Central memory CD8-positive, alpha-beta T cell (primary cell): ENCODE measurements around the gene WDR5.

Experiments
- ATAC-seq: fragments of 150-1000 bp; cut with Tn5 transposase; replicated peaks from 2 replicates; pipeline ENCODE4 v1.10.0; 2022; ENCODE audit warnings: mild to moderate bottlenecking, moderate FRiP score, moderate number of reproducible peaks; ENCODE audit not compliant: poor library complexity, severe bottlenecking; ENCODE audit errors: extremely low read depth
- DNase-seq, 2 donors: peaks; one replicate each; pipeline ENCODE4 v3.0.0; 2021; ENCODE audit warnings: low spot score in 2 of 2
- H3K27ac Mint-ChIP-seq: one replicate; pipeline ENCODE4 v1.8.0; 2022; ENCODE audit warnings: low read depth, mild to moderate bottlenecking, moderate library complexity, mixed read lengths
- H3K27me3 Mint-ChIP-seq: one replicate; pipeline ENCODE4 v1.8.0; 2022; ENCODE audit warnings: mixed read lengths
- H3K36me3 Mint-ChIP-seq: one replicate; pipeline ENCODE4 v1.8.0; 2022; ENCODE audit warnings: mild to moderate bottlenecking, moderate library complexity, mixed read lengths; ENCODE audit not compliant: insufficient read depth
- H3K4me1 Mint-ChIP-seq: one replicate; pipeline ENCODE4 v1.8.0; 2022; ENCODE audit warnings: mixed read lengths
- H3K4me3 Mint-ChIP-seq: one replicate; pipeline ENCODE4 v1.8.0; 2022; ENCODE audit warnings: mild to moderate bottlenecking, moderate library complexity, mixed read lengths
- H3K9me3 Mint-ChIP-seq: one replicate; pipeline ENCODE4 v1.8.0; 2022; ENCODE audit warnings: mixed read lengths

WDR5 gene

DNA sequence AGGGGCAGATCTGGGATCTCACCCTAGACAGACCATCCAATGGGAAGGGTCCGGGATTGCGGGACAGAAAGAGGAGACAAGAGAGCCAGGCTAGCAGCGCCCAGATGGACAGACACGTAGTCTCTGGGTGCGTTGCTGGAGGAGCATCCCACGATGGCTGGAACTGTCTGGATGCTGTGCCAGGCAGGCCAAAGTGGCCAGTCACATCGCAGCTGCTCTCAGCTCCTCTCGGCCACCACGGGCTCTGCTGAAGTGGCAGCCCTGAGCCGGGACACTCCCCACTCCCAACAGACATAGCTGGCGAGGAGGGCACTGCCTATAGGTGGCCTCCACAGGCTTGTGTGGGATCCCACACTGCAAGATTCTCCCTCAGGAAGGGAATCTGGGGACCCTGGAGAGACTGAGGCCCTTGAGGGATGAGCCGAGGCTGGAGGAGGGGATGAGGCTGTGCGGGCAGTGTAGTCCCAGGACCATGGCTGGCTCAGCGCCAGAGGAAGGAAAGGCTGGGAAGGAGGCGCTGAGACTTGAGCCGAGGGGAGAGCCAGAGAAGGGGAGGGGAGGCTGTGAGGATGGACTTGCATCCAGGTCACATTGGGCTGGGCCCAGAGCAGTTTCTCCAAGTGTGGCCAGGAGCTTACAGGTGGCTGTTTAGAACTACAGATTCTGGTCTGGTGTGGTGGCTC lies 10.3 kb upstream of the WDR5 start:
- H3K9me3 Mint-ChIP-seq = no peaks in the 10 kb centered on the region
- no peak overlapping the region for H3K4me3 Mint-ChIP-seq
- H3K36me3 Mint-ChIP-seq = no peaks in the 10 kb centered on the region
- ATAC-seq = no peak
- no peak overlapping the region for H3K27ac Mint-ChIP-seq
- H3K4me1 Mint-ChIP-seq = peaks cover 5% of the 10 kb centered on the region
- DNase-seq = no peak
- peaks cover 15% of the 10 kb centered on the region for H3K27me3 Mint-ChIP-seq

DNA sequence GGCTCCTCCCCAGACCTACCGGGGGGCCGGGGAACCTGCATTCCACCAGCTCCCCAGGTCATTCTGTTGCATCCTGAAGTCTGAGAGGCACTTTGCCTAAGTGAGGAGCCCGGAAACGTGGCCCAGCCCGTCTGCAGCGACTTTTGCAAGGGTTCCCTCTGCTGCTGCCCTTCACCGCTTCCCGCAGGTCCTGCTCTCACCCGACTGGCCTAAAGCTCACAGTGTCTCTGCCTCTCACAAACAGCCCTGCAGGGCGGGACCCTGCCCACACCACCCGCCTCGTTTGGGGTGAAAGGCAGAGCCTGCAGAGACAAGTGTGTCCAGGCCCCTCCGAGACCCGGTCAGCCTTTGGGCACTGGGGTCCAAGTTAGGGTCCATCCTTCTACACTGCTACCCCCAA lies 9.5 kb upstream of the WDR5 start:
- H3K4me3 Mint-ChIP-seq = no peak overlapping the region
- no peak for ATAC-seq
- no peaks in the 10 kb centered on the region for H3K36me3 Mint-ChIP-seq
- DNase-seq = no peak
- H3K27me3 Mint-ChIP-seq = peaks cover 15% of the 10 kb centered on the region
- peaks cover 5% of the 10 kb centered on the region for H3K4me1 Mint-ChIP-seq
- H3K9me3 Mint-ChIP-seq = no peaks in the 10 kb centered on the region
- H3K27ac Mint-ChIP-seq = no peak overlapping the region

DNA sequence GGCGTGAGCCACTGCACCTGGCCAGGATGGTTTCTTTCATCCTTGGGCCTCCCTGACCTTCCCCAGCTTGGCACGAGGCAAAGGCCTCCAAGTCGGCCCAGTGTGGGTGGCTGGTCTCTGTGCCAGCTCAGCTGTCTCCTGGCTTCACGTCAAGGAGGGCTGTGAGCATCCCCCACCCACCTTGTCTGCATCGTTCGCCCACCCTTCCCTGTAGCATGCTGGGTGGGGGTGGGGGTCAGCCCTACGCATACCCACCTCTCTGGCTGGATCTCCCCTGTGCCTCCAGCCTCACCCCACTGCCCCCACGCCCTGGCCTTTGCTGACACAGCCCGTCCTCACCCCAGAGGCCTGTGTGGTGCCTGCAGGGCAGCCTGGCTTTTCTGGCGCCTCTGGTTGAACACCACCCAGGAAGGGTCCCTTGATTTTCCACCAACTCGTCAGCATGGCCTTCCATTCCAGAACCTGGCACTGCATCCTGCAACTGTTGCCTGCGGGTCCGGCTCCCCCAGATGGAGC lies 8.8 kb upstream of the WDR5 start:
- no peak overlapping the region for H3K27ac Mint-ChIP-seq
- no peak overlapping the region for H3K4me3 Mint-ChIP-seq
- peaks cover 15% of the 10 kb centered on the region for H3K27me3 Mint-ChIP-seq
- DNase-seq (no peak), ATAC-seq (no peak)
- H3K4me1 Mint-ChIP-seq = peaks cover 5% of the 10 kb centered on the region
- peaks cover 2% of the 10 kb centered on the region for H3K36me3 Mint-ChIP-seq
- no peaks in the 10 kb centered on the region for H3K9me3 Mint-ChIP-seq

DNA sequence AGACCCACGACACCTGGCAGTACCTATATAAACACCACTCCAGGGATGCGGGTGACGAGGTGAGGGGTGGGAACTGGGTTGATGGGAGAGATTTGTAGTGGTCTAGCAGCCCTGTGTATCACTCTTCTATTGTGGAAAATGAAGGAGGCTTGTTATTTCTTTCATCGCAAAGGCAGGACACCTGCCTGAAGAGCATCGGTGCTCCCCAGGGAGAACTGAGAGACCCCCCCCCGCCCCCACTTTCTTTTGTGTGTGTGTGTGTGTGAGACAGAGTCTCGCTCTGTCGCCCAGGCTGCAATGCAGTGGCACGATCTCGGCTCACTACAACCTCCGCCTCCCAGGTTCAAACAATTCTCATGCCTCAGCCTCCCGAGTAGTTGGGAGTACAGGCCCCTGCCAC lies 8.3 kb upstream of the WDR5 start:
- DNase-seq = no peak
- peaks cover 6% of the 10 kb centered on the region for H3K4me1 Mint-ChIP-seq
- no peak for ATAC-seq
- H3K4me3 Mint-ChIP-seq = no peak overlapping the region
- peaks cover 2% of the 10 kb centered on the region for H3K36me3 Mint-ChIP-seq
- H3K27me3 Mint-ChIP-seq = peaks cover 15% of the 10 kb centered on the region
- no peaks in the 10 kb centered on the region for H3K9me3 Mint-ChIP-seq
- no peak overlapping the region for H3K27ac Mint-ChIP-seq

DNA sequence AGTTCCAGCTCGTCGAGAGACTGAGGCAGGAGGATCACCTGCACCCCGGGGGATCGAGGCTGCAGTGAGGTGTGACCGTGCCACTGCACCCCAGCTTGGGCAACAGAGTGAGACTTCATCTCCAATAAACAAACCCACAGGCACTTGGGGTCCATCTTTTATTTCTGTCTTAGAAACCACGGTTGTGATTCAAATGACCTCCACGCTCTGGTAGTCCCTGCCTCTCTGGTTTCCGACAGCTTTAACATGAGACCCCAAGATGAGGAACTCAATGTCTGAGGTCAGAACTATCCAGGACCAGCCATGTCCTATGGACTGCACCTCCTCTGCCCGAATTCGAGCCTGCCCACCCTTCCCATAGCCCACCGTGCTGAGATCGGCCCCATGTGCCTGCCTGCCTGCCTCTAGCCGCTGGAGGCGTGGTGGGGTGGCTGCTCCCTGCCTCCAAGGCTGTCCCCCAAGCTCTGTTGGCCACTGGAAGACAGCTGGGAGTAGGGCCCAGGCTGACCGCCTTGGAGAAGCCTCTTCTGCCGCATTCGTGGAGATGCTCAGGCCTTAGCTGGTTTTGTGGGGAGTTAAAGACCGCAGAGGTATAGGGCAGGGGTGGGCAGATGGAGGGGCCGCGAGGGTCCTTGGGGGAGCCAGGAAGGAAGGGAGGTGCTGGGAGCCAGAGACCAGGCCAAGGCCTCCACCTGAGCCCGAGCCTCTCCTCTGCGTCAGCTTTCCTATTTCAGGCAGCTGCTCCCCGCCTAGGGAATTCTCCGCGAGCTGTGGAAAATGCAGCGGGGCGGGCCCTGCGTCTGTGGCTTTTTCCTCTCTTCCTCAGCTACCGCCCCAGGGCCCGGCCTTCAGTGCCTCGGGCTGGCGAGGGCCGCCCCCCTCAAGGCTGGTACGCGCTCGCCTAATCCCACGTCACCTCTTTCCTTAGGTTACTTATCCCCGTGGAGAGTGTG lies 6.9 kb upstream of the WDR5 start:
- no peak overlapping the region for H3K4me3 Mint-ChIP-seq
- peaks cover 15% of the 10 kb centered on the region for H3K27me3 Mint-ChIP-seq
- H3K27ac Mint-ChIP-seq = no peak overlapping the region
- DNase-seq = no peak
- H3K36me3 Mint-ChIP-seq = peaks cover 2% of the 10 kb centered on the region
- H3K9me3 Mint-ChIP-seq = no peaks in the 10 kb centered on the region
- ATAC-seq = no peak
- H3K4me1 Mint-ChIP-seq = peaks cover 10% of the 10 kb centered on the region

DNA sequence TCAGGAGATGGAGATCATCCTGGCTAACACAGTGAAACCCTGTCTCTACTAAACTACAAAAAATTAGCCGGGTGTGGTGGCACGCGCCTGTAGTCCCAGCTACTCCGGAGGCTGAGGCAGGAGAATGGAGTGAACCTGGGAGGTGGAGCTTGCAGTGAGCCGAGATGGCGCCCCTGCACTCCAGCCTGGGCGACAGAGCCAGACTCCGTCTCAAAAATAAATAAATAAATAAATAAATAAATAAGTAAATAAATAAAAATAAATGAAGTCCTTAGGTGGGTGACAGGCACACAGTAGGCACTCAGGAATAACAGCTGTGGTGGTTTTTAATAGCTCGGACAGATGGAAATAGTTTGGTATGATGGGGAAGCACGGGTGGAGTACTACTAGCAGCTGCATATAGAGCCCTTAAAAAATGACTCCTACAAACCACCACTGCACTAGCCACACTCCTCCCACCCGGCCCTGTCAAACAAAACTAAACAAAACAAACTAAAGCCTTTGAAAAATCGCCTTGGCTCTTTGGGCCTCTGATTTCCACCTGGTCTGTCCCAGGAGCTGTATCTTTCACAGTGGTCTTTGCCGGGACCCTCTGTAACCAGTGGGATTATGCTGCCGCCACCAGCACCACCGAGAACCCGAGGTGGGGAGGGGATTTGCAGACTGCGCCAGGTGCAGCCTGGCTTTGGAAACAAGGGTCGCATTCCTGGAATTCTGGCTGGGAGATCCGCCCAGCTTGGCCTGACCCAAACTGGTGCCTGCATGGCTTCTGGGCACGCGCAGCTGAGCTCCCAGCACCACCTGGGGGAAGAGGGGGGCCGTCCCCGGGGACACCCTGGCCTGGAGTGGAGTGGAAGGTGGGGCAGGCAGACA lies 5.1 kb upstream of the WDR5 start:
- H3K9me3 Mint-ChIP-seq = no peaks in the 10 kb centered on the region
- ATAC-seq (no peak), DNase-seq (no peak)
- peaks cover 22% of the 10 kb centered on the region for H3K4me1 Mint-ChIP-seq
- no peak overlapping the region for H3K4me3 Mint-ChIP-seq
- H3K27me3 Mint-ChIP-seq = peaks cover 15% of the 10 kb centered on the region
- peaks cover 6% of the 10 kb centered on the region for H3K36me3 Mint-ChIP-seq
- H3K27ac Mint-ChIP-seq = no peak overlapping the region

DNA sequence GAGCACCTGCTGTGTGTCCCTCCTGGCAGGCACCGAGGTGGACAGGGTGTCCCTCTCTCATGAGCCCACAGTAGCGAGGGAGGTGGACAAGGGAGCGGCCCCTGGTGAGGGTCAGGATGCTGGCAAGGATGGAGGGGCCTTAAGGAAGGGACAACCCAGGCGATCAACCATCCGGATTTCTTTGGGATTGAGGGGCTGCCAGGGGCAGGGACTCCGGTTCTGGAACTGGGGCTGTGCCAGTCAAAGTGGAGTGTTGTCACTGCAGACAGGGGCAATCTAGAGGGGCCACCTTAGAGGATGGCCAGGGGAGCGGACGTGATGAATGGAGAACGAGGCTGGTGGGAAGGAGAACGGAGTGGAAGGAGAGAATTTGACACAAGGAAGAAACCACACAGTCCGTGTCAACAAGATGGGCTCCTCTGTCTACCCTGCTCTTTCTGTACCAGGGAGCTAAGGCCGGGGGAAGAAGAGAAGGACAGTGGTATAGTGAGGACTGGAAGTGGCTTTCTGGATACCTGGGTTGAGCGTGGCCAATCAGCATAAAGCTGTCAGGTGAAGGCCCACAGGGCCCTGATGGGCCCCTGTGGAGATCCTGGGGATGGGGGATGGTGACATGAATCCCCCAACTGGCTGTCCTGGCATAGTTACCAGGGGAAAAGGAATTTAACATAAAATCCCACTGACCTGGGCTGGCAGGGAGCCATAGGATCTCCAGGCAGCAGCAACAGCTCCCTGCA lies 4.2 kb upstream of the WDR5 start:
- ATAC-seq (no peak), DNase-seq (no peak)
- no peak overlapping the region for H3K4me3 Mint-ChIP-seq
- peaks cover 24% of the 10 kb centered on the region for H3K4me1 Mint-ChIP-seq
- peaks cover 15% of the 10 kb centered on the region for H3K27me3 Mint-ChIP-seq
- no peaks in the 10 kb centered on the region for H3K9me3 Mint-ChIP-seq
- no peak overlapping the region for H3K27ac Mint-ChIP-seq
- H3K36me3 Mint-ChIP-seq = peaks cover 10% of the 10 kb centered on the region

DNA sequence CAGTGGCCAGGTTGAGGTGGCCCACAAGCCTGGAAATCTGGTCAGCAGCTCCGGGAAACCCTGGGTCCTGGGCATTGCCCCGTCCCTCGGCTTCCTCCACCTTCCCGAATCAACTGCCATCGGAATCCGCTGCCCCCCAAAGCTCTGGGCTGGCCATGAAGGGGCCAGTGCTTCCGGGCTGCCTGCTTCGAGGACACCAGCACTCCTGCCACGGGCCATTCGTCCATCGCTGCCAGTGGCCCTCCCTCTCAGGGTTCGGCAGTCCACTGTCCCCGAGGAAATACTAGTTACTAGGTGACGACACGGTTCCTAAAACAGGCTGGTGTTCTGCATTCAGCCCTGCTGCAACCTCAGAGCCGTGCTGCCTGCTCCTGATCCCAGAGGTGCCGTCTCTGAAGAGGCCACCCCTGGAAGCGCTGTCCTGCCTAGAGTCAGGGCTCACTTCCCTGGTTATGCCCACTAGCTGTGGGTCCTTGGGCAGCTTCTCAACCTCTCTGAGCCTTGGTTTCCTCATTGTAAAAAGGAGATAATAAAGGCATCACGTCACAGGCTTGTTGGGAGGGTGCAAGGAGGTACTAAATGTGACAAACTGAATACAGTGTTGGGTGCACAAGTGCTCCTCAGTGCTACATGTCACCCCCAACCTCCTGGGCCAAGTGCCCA lies 3.5 kb upstream of the WDR5 start:
- ATAC-seq = no peak
- Mint-ChIP-seq H3K27me3 (peaks cover 12% of the 10 kb centered on the region), H3K4me3 (peak overlapping the region; percentile 49), H3K4me1 (peaks cover 31% of the 10 kb centered on the region), H3K9me3 (no peaks in the 10 kb centered on the region), H3K27ac (no peak overlapping the region), H3K36me3 (peaks cover 14% of the 10 kb centered on the region)
- DNase-seq = no peak

DNA sequence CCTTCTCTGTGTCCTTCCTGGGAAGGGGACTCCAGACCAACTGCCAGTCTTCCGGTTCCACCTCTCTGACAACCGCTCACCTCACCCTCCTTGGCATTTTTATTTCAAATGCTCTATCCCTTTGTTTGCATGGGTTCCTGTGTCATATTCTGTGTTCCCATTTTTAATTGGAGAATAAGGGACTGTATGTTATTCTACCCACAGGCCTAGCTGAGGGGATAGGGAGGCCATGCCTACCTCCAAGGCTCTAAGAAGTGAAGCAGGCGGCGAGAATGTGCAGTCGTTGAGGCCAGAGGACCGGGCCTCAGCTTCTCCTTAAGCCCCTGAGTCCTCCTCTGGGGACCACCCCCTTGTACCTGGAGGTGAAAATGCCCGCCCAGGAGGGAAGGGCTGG lies 936 bp upstream of the WDR5 start:
- no peaks in the 10 kb centered on the region for H3K27me3 Mint-ChIP-seq
- H3K4me1 Mint-ChIP-seq = peaks cover 48% of the 10 kb centered on the region
- peak overlapping the region; percentile 87 for H3K27ac Mint-ChIP-seq
- ATAC-seq (no peak), DNase-seq (no peak)
- H3K4me3 Mint-ChIP-seq = peak overlapping the region; percentile 86
- H3K36me3 Mint-ChIP-seq = peaks cover 19% of the 10 kb centered on the region
- no peaks in the 10 kb centered on the region for H3K9me3 Mint-ChIP-seq

DNA sequence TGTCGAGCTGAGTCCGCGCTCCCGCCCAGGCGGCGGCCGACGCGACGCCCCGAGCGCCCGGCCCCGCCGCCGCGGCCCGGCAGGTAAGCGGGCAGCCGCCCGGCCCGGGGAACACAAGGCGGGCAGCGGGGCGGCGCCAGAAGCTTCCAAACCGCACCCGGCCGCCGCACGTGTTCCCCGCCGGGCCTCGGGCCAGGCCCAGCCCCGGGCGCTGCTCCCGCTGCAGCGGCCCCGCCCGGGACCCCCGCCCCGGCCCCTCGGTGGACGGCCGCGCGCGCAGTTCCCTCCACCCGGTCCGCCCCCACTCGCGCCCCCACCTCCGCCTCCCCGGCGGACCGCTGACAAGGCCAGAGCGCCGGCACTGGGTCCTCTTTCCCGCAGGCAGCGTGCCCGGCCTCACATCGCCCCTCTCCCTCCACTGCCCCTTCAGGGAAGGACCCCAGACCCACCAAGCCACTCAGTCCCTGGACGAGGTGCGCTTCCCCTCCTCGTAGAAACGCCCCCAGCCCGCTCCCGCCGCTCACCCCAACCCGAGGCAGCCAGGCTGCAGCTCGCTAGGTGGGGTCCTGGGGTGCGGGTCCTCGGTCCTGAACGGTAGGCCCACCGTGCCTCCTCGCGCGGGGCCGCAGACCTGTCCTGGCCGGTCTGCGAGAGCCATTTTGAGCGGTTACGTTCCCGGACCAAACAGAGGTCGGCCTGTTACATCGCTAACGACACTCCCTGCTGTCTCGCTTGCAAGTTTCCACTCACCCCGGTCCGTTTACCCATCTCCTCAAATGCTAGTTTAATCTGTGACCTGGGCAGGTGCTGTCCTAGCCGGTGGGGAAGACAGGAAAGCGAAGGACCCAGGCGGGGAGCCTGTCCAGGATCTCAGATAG lies 475 bp downstream of the WDR5 start:
- no peak for DNase-seq
- peak; percentile 24 for ATAC-seq
- Mint-ChIP-seq H3K27ac (peak overlapping the region; percentile 74), H3K4me3 (peak overlapping the region; percentile 86), H3K27me3 (no peaks in the 10 kb centered on the region), H3K36me3 (peaks cover 29% of the 10 kb centered on the region), H3K9me3 (no peaks in the 10 kb centered on the region), H3K4me1 (peaks cover 55% of the 10 kb centered on the region)

DNA sequence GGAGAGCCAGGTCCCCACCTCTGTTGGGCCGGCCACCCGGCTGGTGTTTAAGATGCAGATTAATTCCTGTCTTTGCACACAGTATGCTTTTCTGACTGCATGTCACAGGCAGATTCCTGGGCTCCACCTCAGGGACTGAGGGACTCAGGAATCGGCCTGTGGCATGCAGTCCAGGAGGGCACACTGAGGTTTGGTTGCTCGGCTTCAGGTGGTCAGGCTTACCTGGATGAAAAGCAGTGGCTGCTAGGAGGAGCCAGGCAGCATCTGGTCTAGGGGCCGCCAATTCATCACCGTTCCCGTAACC lies 1.1 kb downstream of the WDR5 start:
- H3K27me3 Mint-ChIP-seq = no peaks in the 10 kb centered on the region
- H3K36me3 Mint-ChIP-seq = peaks cover 32% of the 10 kb centered on the region
- H3K4me3 Mint-ChIP-seq = peak overlapping the region; percentile 85
- H3K4me1 Mint-ChIP-seq = peaks cover 55% of the 10 kb centered on the region
- peak overlapping the region; percentile 74 for H3K27ac Mint-ChIP-seq
- H3K9me3 Mint-ChIP-seq = no peaks in the 10 kb centered on the region
- no peak for ATAC-seq
- no peak for DNase-seq
